HG03064 (cell line): ENCODE results near the gene HOXD13.
A peak's percentile ranks its signal among the peaks of the same experiment; 100 is the strongest.

Experiments used
- ATAC-seq: cut with Tn5 transposase; IDR thresholded peaks from one replicate; pipeline ENCODE4 v1.9.1; 2021; ENCODE audit warnings: low read depth; ENCODE audit not compliant: unreplicated experiment

HOXD13 gene

DNA sequence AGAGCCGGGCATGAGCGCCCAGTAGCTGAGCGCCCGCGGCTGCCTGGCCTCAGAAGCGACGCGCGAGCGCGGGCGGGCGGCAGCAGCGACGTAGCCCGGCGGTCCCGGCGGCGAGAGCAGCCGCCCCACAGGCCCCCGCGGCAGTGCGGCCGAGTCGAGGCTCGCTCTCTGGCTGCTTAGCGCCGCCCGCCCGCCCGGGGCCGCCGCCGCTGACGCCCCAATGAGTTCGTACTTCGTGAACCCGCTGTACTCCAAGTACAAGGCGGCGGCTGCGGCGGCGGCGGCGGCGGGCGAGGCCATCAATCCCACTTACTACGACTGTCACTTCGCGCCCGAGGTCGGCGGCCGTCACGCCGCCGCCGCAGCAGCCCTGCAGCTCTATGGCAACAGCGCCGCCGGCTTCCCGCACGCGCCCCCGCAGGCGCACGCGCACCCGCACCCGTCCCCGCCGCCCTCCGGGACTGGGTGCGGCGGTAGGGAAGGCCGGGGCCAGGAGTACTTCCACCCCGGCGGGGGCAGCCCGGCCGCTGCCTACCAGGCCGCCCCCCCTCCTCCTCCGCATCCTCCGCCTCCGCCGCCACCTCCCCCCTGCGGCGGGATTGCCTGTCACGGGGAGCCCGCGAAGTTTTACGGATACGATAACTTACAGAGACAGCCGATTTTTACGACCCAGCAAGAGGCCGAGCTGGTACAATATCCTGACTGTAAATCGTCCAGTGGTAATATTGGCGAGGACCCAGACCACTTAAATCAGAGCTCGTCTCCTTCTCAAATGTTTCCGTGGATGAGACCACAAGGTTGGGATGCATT, 37.8 kb downstream of the HOXD13 start:
- no peak for ATAC-seq

DNA sequence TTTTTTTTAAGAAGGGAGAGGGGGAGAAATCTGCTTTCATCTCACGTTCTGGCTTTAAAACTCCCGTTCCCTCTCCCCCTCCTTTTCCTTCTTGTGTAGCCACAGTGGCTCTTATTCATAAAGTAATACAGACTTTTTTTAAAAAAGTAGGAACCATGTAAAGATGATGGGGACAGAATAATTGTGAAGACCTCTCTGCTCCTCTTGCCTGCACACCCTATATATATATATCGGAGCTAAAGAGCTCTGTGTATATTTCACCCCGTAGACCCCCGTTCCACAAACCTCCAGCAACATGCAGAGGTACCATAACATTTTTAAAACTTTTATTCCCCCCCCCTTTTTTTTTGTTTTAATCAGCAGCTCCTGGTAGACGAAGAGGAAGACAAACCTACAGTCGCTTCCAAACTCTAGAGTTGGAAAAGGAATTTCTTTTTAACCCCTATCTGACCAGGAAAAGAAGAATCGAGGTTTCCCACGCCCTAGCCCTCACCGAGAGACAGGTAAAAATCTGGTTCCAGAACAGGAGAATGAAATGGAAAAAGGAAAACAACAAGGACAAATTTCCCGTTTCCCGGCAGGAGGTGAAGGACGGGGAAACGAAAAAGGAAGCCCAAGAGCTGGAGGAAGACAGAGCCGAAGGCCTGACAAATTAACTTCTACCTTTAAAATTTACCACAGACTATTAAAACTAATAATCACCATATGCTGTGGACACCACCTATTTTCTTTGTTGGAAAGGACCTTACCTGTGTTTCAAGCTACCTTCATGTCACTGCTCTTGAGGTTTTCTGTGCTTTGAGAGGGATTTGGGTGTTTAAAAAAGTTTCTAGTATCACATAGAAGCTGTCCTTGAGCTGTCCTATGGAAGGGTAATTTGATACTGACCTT, 38.7 kb downstream of the HOXD13 start:
- ATAC-seq: no peak

DNA sequence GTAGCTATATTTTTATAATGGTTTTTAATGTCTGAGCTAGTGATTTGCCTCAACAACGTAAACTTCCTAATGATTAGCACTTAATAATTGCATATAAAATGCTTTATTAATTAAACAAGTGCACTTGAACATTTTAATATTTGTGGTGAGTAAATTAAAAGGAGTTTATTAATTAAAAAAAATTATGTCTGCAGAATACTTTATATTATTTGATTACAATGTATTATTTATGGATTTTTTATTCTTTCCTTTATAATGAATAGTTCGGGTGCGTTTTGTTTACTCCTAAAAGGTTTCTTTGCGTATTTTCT, 39.3 kb downstream of the HOXD13 start:
- no peak for ATAC-seq

DNA sequence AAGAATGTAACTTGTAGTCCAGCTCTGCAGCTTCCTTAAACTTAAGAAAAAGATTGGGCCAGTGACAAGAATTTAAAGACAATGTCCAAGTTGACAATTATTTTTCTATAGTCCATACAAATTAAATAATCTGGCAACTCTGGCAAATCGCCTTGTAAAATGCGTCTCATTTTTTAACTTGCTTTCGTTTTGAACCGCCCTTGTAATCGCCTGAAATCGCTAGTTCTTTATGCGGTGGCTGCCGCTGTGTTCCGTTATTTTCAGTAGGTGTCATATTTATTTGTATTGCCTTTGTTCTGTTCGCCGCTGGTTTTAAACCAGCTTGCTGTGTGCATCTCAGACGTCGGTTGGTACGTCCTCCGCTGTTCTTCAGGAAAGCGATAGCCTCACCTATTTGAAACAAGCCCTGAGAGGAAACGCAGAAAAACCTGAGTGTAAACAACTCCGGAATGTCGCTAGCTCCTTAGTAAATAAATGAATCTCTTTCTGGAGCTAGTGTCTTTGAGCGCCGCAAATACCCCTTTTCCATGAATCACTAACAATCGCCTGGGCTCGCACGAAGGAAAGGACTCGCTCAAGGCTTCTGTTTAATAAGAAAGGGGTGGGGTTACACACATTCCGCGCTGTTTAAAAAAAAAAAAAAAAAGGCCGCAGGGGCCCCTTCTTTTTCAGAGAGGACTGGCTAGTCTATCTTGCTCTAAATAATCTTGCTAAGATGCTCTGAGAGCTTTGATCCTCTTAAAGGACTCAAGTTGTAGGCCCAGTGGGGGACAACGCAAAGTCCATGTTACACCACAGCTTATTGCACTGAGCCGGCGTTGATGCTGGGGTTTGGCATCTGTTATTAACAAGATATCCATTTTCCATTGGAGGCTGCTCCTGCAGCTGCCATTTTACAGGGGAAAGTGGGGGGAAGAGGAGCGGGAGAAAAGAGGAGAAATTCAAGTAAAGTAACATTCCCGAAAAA, 40.0 kb downstream of the HOXD13 start:
- no peak for ATAC-seq

DNA sequence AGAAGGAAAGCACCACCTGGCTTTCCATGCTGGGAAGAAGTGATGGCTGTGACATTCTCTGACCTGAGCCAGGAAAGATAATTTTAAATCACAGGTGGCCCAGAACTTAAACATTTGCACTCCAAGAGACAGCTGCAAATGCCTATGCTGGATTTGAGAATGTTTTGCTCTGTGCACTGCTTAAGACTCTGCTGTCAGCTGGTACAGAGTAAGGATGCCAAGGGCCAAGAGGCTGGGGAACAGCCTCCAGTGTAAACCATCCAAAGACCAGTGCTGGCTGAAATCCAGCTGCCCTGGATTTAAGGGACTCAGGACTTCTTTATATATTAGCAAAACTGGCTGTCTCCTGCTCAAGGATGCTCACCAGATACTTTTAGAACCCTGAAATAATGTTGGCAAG, 40.9 kb downstream of the HOXD13 start:
- no peak for ATAC-seq

DNA sequence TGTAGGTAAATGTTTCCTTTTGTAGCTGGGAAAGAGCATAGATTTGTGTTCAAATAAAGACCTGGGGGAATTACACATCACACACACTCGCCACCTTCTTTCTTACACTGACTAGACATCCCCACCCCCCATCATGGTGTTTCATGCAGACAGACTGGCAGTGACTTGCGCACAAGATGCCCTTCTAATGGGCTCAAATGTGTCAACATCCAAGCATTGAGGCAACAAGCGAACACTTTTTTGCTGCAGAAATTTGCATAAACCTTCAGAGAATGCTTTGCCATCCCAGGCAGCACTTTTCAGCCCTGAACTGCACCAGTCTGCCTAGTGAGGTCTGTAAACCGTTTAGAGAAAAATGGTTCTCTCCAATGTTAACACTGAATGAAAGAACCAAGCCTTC, 41.5 kb downstream of the HOXD13 start:
- ATAC-seq: no peak

DNA sequence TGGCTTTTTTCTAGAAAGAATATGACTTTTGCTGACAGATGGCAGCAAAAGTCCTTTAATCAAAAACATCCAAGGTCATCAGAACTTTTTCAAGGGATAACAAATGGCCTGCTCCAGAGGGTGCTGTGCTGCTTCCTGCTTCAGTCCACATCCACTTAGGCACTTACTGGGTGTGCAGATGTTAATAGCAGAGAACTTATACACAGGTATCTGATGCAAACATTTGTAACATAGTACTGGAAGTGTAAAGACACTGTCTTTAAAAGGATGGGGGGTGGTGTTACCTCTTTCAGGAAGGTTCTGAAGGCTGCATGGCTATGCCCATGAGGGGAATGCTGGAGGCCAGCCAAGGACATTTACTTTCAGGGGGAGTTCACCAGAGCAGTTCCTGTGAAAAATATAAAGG, 42.5 kb downstream of the HOXD13 start:
- no peak for ATAC-seq

DNA sequence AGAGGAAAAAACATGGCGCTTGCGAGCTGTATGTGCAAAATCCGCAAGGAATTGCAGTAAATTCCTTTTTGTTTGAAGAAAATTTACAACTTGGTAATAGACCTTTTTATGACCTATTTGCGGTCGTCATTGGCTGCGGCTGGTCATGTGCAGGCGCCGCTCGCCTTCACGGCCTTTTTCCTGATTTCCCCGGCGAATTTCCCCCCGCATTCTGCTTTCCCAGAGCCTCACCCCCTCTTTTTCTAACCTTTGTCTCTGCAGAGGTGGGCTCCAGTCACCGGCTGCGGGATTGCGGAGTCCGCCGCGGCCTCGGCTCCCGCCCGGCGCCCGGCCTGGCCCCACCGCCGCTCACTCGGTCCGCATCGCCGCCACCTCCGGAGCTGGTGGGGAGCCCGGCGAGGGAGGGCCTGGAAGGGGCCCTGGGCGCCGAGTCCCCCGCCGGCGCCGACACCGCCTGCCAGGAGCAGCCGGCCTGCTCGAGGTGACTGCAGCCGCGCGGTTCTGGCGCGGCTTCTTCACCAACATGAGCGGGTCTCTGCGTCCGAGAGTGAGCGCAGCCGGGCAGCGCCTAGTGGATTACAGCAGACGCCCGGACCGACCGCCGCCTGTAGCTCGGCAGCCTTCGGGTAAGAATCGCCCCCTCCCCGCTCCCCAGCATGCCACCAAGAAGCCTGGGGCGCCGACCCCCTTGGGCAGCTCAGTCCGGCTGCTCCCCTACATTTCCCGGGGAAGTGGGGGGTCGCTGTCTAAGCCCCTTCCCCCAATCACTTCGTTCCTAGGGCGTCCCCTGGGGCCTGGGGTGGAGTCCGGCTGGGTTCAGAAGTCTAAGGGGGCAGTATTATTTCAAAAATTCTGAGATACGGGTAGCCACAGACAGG, 44.1 kb downstream of the HOXD13 start:
- ATAC-seq: no peak

DNA sequence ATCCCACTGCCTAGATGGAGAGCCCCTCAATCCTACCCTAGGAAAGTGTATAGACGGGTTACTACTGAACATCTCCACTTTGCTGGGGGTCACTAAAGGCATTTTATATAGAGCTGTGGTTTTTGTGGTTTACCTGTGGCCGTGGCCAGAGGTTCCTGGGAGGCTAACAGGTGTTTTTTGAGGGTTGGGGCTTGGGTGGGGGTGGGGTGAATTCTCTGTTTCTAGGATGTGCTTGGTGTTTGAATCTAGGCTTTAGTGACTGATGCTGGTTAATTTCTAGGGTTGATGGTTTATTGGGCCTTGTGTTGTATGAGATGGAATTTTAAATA, 44.7 kb downstream of the HOXD13 start:
- no peak for ATAC-seq

DNA sequence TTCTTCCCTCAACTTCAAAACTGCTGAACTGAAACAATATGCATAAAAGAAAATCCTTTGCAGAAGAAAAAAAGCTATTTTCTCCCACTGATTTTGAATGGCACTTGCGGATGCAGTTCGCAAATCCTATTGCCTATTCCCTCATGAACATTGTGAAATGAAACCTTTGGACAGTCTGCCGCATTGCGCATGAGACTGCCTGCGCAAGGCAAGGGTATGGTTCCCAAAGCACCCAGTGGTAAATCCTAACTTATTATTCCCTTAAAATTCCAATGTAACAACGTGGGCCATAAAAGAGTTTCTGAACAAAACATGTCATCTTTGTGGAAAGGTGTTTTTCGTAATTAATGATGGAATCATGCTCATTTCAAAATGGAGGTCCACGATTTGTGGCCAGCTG, 45.4 kb downstream of the HOXD13 start:
- ATAC-seq: no peak

DNA sequence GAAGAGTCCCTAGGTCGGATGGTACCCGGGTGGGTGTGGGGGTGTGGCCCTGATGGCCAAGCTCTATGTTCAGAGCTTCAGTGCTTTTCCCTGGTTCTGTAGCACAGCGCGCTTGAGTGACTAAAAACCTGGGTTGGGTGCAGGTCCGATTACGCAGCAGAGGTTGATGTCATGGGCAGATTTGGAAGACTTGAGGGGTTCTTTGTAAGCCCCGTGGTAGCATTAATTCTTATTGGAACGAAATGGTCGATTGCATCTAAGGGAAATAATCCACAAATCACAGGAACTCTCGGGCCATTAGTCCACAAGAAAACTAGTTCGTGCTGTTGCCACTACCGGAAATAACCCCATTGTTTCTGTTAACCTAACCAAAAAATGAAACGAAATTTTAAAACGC, 46.0 kb downstream of the HOXD13 start:
- no peak for ATAC-seq

DNA sequence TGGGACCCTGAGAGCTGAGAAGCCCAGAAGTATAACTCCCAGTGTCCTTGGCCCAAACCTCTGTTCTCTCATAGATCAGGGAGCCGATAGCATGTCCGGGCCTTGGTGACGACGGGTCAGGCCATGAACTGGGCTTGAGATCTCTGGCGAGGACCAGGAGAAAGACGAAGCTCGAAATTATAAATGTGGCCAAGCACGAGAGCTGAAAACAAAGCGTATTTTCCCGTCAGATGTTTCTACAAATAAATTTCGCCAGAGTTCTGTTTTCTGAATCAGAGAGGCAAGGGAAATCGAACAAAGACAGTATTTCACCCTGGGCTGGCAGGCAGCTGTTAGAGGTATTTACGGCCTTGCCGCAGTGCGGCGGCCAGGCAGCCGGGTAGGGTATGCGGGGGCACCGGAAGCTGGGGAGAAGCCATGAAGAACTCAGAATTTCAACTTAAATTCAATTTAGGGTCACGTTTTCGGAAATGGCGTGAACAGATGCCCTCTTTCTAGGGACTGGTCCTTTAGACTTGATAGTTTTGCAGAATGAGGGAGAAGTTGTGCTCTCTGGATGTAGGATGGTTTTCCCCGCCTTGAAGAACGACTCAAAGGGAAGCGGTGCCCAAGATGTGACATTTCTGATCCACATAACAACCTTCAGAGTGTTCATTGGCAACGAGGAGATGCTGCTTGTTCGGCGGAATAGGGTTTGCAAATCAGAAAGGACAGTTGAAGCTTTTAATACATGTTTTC, 46.6 kb downstream of the HOXD13 start:
- ATAC-seq: no peak

DNA sequence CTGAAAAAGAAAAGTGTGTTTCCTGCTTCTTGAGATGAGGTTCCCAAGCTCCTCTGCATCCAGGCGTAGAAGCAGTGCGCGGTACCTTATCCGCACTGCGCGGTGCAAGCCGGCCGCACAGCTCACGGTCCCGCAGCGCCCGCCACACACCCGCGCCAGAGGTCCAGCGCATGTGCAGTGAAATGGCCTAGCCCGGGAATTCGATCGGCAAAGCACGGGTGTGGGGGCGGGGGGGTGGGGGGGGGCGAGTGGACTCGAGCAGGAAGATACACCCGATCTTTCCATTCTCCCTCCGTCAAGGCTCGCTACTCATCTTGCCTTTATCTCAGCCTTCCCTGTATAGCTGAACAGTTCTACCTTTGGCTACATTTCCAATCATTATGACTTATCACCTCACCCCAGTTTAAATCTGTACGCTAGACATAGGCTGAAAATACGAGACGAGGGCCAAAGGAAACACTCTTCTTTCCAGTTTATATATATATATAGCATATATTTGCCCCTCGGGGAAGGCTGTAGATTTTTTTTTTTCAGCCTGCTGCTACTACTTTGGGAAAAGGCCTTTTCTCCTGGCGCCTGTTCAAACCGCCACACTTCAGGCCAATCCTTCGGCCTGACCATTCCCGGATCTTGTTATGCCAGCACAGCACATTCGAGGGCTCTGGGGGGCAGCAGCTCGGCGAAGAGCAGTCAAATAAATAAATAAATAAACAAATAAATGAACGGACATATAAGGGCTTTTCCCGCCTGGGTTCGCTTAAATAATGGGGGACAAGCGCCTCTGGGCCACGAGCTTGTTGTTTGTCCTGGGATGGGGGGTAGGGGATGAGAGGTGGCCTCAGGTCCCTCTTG, 47.4 kb downstream of the HOXD13 start:
- ATAC-seq: no peak

DNA sequence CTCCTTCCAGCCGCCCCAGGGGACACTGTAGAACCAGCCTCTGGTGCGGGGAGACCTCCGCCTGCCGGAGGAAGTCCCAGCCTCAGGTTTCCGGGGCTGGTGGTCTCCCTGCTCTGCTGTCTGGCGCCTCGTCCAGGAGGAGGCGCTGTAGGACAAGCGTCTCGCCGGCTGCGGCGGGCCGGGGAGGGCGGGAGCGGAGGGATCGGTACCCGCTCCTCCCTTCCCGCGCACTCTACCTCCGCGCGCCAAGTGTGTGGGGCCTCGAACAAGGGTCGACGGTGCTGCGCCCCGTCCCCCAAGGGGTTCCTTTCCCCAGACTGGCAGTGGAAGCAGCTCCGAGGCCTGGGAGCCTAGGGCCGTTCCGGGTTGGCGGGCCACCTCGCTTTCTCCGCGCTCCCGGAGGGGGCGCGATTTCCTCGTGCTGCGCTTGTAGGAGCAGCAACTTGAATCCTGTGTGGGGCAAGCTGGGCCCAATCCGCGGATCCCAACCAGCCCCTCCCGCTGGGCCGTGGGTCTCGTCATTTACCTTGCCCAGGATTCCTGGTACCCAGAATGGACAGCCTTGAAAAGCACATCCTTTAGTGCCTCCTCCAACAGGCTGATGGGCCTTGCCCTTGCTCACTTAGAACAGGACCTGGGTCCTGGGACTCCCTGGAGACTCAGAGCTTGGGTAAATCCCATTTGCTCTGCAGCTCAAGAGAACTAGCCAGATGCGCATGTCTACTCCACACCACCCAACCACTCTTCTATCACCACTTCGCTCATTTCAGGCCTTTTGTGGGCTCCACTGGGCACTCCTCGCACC, 48.2 kb downstream of the HOXD13 start:
- peak; percentile 93 for ATAC-seq

DNA sequence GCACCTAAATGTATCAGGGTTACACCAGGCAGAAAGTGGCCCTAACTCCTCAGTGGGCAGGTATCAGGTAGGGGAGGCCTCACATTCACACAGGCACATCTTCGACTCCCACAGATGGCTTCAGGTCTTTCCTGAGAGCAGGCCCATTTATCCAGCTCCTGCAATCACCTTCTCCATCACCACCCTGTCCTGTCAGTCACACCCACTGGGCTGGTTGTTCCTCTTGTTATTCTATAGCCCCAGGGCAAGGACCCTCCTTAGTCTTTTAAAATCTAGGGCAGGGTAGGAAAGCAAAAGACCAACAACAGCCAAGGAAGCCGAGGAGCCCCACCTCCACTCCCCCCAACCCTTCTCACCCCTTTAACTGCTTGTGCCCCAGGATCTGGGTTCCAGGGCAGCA, 49.8 kb downstream of the HOXD13 start:
- ATAC-seq: no peak
